ENCODE results near the gene MSI2.

Gene MSI2

GRCh38 chr17:57271821-57272220 lies 15.5 kb downstream of the MSI2 start:
- no peak for DNase-seq

DNA sequence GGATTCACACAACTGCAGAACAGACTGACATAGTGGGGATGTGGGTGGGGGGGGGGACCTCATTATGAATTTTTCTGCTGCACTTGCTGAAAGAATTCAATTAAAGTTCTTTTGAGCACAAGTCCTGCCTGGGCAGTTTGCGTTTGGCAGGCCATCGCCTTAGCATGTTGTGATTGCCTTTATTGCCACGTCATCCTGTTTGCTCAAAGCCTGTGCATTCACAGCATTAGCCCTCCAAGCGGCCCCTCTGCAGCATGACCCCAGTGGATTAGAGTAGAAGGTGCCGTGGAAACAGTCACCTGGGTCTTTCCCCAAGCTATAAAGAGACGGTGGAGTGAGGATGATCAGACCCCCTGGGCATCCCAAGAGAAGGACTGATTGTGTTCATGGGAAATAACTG lies 17.2 kb downstream of the MSI2 start:
- DNase-seq, result no peak

DNA sequence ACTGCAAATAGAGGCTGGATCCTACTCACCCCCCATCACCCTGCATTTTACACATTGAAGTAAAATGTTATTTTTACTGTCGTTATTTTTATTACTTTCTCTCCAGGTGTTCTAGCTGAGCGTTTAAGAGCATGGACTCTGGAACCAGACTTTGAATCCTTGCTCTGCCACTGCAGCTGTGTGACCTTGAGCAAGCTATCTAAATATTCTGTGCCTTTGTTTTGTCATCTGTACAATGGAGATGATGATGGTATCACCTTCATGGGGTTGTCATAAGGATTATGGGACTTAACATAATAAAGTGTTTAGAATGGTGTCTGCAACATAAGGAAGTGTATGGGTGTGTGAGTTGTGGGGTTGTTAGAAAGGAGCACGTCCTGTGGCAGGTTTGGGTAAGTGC lies 17.8 kb downstream of the MSI2 start:
- no peak for DNase-seq

- no peak for DNase-seq
Measured at GRCh38 chr17:57275071-57275764, 18.9 kb downstream of the MSI2 start.

GRCh38 chr17:57276621-57277020 lies 20.3 kb downstream of the MSI2 start:
- no peak for DNase-seq

DNA sequence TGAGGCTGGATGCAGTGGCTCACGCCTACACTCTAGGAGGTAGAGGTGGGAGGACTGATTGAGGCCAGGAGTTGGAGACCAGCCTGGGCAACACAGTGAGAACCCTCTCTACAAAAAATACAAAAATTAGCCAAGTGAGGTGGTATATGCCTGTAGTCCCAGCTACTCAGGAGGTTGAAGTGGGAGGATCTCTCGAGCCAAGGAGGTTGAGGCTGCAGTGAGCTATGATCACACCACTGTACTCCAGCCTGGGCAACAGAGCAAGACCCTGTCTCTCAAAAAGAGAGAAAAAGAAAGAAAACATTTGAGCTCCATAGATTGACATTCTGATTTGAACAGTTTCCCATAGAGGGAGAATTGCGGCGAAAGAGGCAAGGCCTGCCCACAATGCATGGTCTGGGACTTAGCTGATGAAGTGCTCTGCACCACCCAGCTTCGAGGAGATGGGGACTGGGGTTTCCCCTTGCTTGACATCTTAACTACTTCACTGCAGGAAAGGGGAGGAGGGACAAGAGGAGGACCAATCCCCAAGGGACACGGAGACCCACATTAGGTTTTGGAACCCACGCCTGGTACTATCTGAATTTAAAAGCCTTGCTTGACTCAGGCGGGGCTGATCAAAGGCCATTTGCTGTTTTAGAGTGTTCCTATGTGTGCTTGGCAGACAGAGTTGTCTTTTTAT lies 21.7 kb downstream of the MSI2 start:
- DNase-seq, result peak; percentile 43

DNA sequence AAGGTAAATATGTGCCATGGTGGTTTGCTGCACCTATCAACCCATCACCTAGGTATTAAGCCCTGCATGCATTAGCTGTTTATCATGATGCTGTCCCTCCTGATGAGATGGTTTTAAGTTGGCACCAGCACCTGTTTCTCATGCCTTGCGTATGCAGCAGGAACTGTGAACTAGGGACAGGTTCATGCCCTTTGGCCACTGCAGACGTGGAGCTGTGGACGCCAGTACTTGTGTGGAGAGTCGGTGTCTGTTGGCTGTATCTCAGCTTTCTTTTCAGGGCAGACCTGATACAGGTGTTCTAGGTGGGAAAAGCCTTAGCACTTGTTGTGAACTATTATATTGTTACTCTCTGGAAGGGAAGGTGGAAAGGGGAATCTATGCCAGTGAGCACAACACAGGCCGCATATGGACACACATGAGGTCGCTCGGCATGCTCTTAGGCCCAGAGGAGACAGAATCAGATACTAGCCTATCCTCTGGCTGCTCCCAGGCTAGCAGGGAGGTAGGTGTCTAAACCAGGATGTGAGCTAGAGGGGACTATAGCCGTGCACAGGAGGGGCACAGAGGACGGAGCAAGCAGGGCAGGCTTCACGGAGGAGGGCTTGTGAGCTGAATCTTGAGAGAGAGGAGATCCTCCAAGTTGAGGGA lies 22.5 kb downstream of the MSI2 start:
- no peak for DNase-seq

- DNase-seq, result no peak
Measured at GRCh38 chr17:57279432-57279831, 23.1 kb downstream of the MSI2 start.

DNA sequence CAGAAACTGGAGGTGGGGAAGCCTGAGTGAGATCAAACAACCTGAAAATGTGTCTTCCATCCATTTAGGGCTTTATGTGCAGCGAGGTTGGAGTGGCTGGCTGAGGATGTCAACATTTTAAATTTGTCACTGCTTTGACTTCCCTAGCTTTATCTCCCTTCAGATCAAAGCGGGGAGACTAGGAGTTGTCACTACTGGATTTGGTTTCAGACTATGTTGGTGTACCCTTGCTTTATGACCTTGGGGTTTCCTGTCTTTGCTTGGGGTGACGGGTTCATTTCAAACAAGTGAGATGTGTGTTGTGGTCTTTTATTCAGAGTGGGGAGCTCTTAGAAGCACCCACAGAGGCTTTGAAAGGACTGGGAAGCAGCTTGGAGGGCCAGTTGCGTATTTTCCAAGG lies 25.6 kb downstream of the MSI2 start:
- no peak for DNase-seq

DNA sequence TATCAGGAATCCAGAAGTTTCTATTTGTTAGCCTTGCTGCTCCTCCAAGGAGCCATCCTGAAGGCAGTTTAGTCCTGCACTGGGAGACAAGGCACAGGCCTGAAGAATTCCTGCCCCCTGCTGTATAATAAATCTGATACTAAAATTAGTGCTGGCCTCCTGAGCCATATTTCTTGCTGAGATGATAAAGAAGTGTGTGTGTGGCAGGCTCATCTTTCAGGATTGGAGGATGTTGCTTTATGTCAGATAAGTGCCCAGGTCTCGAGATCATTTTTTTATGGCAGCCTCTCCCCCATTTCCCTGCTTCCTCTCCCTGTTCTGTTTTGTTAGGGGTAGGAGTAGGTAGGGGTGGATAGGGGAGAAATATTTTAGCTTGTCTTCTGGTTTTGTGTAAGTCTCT lies 26.0 kb downstream of the MSI2 start:
- DNase-seq, result no peak

DNA sequence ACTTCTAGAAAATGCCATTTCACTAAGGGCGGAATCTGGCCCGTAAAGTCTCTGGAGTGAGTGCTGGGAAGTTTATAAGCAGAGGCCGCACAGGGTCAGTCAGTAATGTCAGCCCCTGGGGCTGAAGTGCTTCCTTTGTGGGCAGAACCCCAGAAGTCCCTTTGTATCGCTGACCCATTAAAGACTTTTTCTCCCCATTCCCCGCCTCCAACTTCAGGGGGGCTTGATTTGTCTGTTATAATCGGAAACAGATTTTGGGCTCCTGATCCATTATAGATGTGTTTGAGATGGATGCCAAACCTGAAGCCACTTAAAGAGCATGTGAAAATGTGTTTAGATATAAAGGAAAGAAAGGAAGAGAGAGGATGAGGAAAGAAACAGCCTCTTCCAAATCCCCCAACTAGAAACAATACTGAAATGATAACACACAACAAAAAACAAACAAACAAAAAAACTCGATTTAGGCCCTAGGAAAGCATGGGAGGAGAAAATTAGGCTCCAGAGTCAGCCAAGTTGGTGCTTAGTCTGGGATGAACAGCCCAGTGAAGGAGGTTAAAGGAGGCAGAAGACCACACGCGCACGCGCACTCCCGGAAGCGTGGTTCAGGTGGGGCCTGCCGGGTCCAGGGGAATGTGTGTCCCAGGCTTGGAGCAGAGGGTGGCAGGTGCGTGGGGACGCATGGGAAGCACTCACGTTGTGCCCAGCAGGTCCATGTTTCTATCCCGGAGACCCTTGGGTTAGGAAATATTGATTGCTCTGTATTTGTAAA lies 27.1 kb downstream of the MSI2 start:
- no peak for DNase-seq

DNA sequence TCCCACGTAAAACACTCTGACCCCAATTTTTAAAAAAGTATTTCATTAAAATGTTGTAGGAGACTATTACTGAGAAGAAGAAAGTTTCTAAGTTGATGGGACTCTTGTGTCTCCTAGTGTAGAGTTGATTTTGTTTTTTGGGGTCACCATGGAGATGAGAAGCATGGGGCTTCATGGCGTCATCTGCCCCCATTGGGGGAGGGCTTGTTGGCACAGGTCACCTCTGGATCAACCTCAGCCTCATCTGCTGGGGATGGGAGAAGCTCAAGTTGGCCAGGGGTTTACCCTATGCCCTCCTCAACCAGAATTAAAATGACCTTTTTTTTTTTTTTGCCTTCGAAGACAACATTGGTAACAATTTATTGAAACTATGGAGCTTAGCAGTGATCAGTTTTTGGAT lies 28.3 kb downstream of the MSI2 start:
- DNase-seq, result no peak

DNA sequence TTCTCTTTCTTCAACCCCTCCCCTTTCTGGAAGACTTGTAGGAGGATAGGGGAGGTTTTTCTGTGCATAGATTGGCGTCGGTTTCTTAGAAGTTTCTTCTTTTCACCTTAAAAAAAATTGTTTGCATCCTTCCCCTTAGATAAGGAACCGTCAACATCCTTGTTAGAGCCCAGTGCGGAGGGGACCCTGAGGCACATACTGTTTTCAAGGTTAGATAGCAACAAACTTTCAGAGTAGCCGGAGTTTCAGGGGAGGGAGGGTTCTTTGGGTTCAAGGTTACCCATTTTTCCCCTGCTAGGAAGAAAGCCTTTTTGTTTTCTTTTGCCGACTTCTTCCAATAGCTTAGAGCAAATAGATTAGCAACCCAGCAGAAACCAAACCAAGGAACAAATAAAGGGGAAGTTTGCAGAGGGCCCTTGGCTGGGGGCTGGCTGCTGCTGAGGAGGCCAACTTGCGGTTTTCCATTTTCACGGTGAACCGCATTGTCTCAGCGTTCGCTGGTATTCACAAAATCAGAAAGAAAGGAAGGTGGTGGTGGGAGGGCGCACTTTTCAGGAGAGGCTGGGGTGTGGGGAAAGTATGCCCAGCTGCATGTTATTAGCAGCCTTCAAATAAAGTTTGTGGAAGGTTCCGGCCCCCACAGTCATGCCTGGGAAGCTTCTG lies 28.8 kb downstream of the MSI2 start:
- peak; percentile 76 for DNase-seq

- no peak for DNase-seq
Measured at GRCh38 chr17:57285701-57286100, 29.4 kb downstream of the MSI2 start.

DNA sequence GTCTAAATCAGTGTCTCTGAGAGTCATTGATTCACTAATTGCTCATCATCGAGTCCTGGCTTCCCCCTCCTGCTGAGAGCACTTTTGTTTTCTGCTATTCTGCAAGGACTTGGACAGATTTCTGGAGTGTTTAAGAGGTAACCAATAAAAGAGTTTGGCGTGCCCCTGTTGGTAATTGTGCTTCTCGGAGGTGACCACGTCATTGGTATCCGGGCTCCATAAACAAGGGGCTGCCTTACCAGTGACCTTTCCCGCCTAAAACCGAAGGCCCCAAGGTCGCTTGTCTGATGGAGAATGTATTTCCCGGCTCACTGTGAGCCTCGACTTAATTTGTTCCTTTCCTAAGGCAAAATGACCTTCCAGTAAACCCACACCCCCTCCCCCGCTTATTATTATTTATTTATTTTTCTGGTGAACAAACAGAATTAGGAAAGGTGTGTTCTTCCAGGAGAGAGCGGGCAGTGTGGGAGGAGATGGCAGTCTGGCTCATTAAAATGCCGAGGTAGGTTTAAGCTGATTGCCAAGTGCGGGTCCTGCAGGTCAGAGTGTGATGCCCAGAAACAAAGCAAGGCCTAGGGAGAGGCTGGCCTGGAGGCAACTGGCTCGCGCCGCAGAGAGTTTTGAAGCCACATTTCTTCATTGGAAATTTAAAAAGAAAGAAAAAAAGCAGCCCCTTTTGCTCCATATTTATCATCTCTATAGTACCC lies 30.2 kb downstream of the MSI2 start:
- DNase-seq, result no peak

- no peak for DNase-seq
Measured at GRCh38 chr17:57288040-57288772, 31.9 kb downstream of the MSI2 start.

GRCh38 chr17:57288773-57289121 lies 32.4 kb downstream of the MSI2 start:
- DNase-seq, result no peak

DNA sequence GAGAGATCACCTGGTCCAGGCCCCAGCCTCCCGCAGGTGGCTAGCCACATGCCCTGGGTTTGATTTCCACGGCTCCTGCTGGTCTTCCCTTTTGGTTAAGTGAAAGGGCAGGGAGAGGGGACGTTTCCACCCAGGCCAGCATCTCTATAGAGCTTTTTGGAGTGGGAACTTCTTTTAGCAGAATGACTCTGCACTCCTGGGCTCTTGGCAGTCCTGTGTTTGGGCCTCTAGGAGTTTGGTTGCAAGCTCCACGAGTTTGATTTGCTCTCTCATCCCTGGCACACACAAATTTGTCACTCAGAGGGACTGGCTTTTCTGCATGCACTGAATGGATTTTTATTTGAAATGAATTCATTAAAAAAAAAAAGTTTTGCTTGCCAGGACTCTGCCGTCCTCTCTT lies 32.8 kb downstream of the MSI2 start:
- DNase-seq, result no peak

DNA sequence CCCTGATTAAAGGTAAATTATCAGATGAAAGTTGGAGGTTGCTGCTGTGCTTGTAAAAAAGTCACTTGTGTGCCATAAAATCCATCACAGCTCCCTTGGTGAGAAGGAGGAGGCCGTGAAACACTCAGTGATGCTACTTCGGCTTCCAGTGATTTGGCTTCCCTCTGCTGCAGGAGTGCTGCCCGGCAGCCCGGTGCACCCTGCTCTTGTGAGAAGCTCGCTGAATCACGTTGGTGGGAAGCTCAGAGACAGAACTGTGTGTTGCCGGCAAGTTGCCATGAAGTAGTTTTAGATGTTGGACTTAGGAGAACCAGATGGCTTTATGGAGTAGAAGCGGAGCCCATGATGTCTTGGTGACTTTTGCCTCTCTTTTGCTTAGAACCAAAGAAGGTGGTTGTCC lies 33.3 kb downstream of the MSI2 start:
- DNase-seq, result no peak

- no peak for DNase-seq
Measured at GRCh38 chr17:57290981-57291380, 34.7 kb downstream of the MSI2 start.

GRCh38 chr17:57292091-57292490 lies 35.8 kb downstream of the MSI2 start:
- DNase-seq, result no peak

DNA sequence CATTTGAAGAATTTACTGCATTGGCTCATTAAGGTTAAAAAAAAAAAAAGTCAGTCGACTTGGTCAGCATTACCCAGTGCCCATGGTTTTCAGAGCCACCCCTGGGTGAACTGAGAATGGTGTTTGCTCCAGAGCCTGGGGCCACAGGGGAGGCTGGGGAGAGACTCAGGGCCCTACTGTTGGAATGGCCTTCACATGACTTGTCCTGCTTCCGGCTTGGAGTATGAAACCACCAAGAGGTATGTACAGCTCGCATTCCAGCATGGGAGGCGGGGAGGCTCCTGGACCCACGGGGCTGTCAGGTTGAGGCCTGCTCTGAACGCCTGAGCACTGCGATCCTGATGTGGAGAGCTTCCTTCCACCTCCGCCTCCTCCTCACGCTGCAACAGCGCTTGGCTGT lies 36.8 kb downstream of the MSI2 start:
- DNase-seq, result no peak

Data from stimulated activated CD4-positive, alpha-beta T cell treated with anti-CD3 and anti-CD28 coated beads, Interleukin-15, amount 100 ng/mL, for 24 hours (primary cell).